Cardiac septum (tissue), 1 donor: Measurements from ENCODE around the gene IBSP. TPM values are rescaled to one million over a fixed set of nuclear protein-coding genes. Genes with fewer than 3 reads are reported as not detected.

Experiments used
- total RNA-seq: library from RNA; stranded (reverse); fragmentation: NEBNext Ultra II Directional; extraction: Animal tissue kit (Norgen Biotek cat#: 25700); gene quantifications from one replicate; pipeline ENCODE4 v1.2.1, GENCODE V29; 2021
- donor health status: DM: no; HTN: no; CAD: no.

IBSP gene
- total RNA-seq, 1 donor from 2014 or later, result not detected

Other genes with a start within 250 kb of the IBSP start
- not detected for gene DSPP, start 191.0 kb upstream of the IBSP start, total RNA-seq
- not detected for gene DMP1, start 149.3 kb upstream of the IBSP start, total RNA-seq
- not detected for gene MEPE, start 33.4 kb downstream of the IBSP start, total RNA-seq
- gene SPP1, start 176.2 kb downstream of the IBSP start, total RNA-seq, result 20.9 TPM
- 25.1 TPM for gene PKD2, start 208.1 kb downstream of the IBSP start, total RNA-seq